Gastroesophageal sphincter (tissue), 3 donors: ENCODE data around the gene GNG5.

Experiments used
- EP300 ChIP-seq: sonication (generic); formaldehyde crosslinking; IDR thresholded peaks from one replicate; pipeline ENCODE4 v1.6.1; 2017; ENCODE audit warnings: antibody characterized with exemption, mild to moderate bottlenecking
- POLR2A ChIP-seq, 2 donors: fragments of 450-650 bp; IDR thresholded peaks; one replicate each; pipeline ENCODE4 v1.6.1; 2017; ENCODE audit warnings: antibody characterized with exemption in 2 of 2, mild to moderate bottlenecking in 2 of 2, moderate library complexity in 1 of 2
- POLR2AphosphoS5 ChIP-seq: sonication (generic); formaldehyde crosslinking; IDR thresholded peaks from one replicate; pipeline ENCODE4 v1.6.1; 2017; ENCODE audit warnings: antibody characterized with exemption
- TF ChIP-seq, protein P1 (sequence below), 4 experiments: fragments of 200-600 bp in 2 of 4; fragments of 450-650 bp in 2 of 4; sonication (generic) in 1 of 4; IDR thresholded peaks; one replicate each; pipeline ENCODE4 v1.5.1; 2017 to 2019; ENCODE audit warnings: antibody characterized with exemption in 4 of 4, mild to moderate bottlenecking in 2 of 4, moderate library complexity in 2 of 4

DNA sequence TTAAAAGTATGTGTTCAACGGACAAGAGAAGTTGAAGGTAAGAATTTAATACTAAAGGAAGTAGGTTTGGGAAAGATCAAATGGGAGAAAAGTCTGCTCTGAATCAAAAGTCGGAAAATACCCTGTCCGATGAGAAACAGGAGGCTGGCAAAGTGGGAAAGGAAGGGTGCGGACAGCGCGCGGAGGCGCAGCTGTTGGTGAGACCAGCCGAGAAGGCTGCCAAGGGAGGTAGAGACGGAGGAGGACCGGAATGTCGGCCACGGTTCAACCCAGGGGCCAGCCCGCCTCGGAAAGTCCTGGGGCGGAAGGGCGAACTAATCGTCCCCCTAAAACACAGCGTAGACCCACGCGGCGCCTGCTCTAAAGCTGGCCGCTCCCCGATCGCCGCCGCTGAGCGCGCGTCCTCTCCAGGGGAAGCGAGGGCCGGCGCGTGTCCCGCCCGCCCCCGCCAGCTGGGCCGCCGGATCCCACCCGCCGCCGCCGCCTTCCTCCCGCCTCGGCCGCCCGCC, 834 bp downstream of the GNG5 start:
- TF ChIP-seq, protein P1, sequence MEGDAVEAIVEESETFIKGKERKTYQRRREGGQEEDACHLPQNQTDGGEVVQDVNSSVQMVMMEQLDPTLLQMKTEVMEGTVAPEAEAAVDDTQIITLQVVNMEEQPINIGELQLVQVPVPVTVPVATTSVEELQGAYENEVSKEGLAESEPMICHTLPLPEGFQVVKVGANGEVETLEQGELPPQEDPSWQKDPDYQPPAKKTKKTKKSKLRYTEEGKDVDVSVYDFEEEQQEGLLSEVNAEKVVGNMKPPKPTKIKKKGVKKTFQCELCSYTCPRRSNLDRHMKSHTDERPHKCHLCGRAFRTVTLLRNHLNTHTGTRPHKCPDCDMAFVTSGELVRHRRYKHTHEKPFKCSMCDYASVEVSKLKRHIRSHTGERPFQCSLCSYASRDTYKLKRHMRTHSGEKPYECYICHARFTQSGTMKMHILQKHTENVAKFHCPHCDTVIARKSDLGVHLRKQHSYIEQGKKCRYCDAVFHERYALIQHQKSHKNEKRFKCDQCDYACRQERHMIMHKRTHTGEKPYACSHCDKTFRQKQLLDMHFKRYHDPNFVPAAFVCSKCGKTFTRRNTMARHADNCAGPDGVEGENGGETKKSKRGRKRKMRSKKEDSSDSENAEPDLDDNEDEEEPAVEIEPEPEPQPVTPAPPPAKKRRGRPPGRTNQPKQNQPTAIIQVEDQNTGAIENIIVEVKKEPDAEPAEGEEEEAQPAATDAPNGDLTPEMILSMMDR (IDR thresholded peaks at IDR 0.05): peak in 1 of 4 experiments; percentile 12
- TF ChIP-seq POLR2AphosphoS5: peak; percentile 27
- TF ChIP-seq POLR2A (IDR thresholded peaks at IDR 0.05): no peak
- TF ChIP-seq EP300: no peak
